ENCODE data around the gene ZFP2. TPM values are rescaled to one million over a fixed set of nuclear protein-coding genes. Genes with fewer than 3 reads are reported as not detected.
"Not testable (repeated sequence)": the region's sequence is repeated elsewhere in the genome, so short reads cannot be mapped to it uniquely, and the experiment has no call there.

The ZFP2 gene
- total RNA-seq (2014; rRNA removed; shearing (Covaris generic); ENCODE audit: low replicate concordance): 0.03 and 24.9 TPM in 2 replicates

GRCh38 chr5:178895615-178896571, at the start of gene ZFP2:
TSS of gene ZFP2 (plus strand) at chr5:178895913. CDS start at chr5:178931314, 35,401 bp downstream.
- Histone ChIP-seq H3K9me3 (peaks cover 12% of the 10 kb centered on the region), H3K27me3 (no peaks in the 10 kb centered on the region), H3K4me3 (peak within 1 kb of the TSS; percentile 77), H3K36me3 (no peaks in the 10 kb centered on the region)
- peak; percentile 77 for DNase-seq

- H3K4me3 ChIP-seq: no peak overlapping the region
- H3K36me3 ChIP-seq: no peaks in the 10 kb centered on the region
- DNase-seq: no peak
- H3K27me3 ChIP-seq: peaks cover 7% of the 10 kb centered on the region
- peaks cover 11% of the 10 kb centered on the region for H3K9me3 ChIP-seq
Observed at GRCh38 chr5:178849316-178849715, 46.4 kb upstream of the ZFP2 start.

GRCh38 chr5:178851951-178852350, 43.8 kb upstream of the ZFP2 start:
- no peak for DNase-seq
- H3K4me3 ChIP-seq: no peak overlapping the region
- H3K9me3 ChIP-seq: peaks cover 11% of the 10 kb centered on the region
- no peaks in the 10 kb centered on the region for H3K36me3 ChIP-seq
- H3K27me3 ChIP-seq: peaks cover 7% of the 10 kb centered on the region

GRCh38 chr5:178854284-178854683, 41.4 kb upstream of the ZFP2 start:
- no peak for DNase-seq

GRCh38 chr5:178859625-178860521, 35.8 kb upstream of the ZFP2 start, which contains the start of gene ZNF354B:
TSS of gene ZNF354B (plus strand) at chr5:178859953. CDS start at chr5:178861048, 1,095 bp downstream.
- peak; percentile 97 for DNase-seq
- Histone ChIP-seq H3K4me3 (peak within 1 kb of the TSS; percentile 65), H3K27me3 (no peaks in the 10 kb centered on the region)

More at GRCh38 chr5:178854284-178854683, 41.4 kb upstream of the ZFP2 start:
- H3K27me3 ChIP-seq: peaks cover 4% of the 10 kb centered on the region
- H3K9me3 ChIP-seq: peaks cover 9% of the 10 kb centered on the region
- H3K4me3 ChIP-seq: no peak overlapping the region
- H3K36me3 ChIP-seq: no peaks in the 10 kb centered on the region

GRCh38 chr5:178860615-178861014, 35.1 kb upstream of the ZFP2 start:
- H3K36me3 ChIP-seq: peaks cover 42% of the 10 kb centered on the region
- H3K9me3 ChIP-seq, DNase-seq, H3K27me3 ChIP-seq: not testable (repeated sequence)
- peak overlapping the region; percentile 65 for H3K4me3 ChIP-seq

More at GRCh38 chr5:178859625-178860521, 35.8 kb upstream of the ZFP2 start, which contains the start of gene ZNF354B:
- peaks cover 2% of the 10 kb centered on the region; the same call in 1 of the 2 replicates for H3K9me3 ChIP-seq
- H3K36me3 ChIP-seq: peaks cover 34% of the 10 kb centered on the region

- no peaks in the 10 kb centered on the region for H3K27me3 ChIP-seq
- H3K36me3 ChIP-seq: peaks cover 52% of the 10 kb centered on the region
- DNase-seq: no peak
- H3K4me3 ChIP-seq: no peak overlapping the region
- peaks cover 2% of the 10 kb centered on the region; the same call in 1 of the 2 replicates for H3K9me3 ChIP-seq
Observed at GRCh38 chr5:178861627-178862026, 34.1 kb upstream of the ZFP2 start.

- Histone ChIP-seq H3K27me3 (no peaks in the 10 kb centered on the region), H3K4me3 (no peak overlapping the region), H3K36me3 (peaks cover 90% of the 10 kb centered on the region), H3K9me3 (peaks cover 2% of the 10 kb centered on the region)
- no peak for DNase-seq
Observed at GRCh38 chr5:178866946-178867345, 28.8 kb upstream of the ZFP2 start.

- Histone ChIP-seq H3K4me3 (no peak overlapping the region), H3K36me3 (peaks cover 93% of the 10 kb centered on the region), H3K9me3 (peaks cover 20% of the 10 kb centered on the region), H3K27me3 (no peaks in the 10 kb centered on the region)
- DNase-seq: no peak
Observed at GRCh38 chr5:178869577-178869976, 26.1 kb upstream of the ZFP2 start.

- peaks cover 25% of the 10 kb centered on the region for H3K9me3 ChIP-seq
- no peak for DNase-seq
- H3K4me3 ChIP-seq: no peak overlapping the region
- peaks cover 93% of the 10 kb centered on the region for H3K36me3 ChIP-seq
- no peaks in the 10 kb centered on the region for H3K27me3 ChIP-seq
Observed at GRCh38 chr5:178870411-178870810, 25.3 kb upstream of the ZFP2 start.

- Histone ChIP-seq H3K4me3 (no peak overlapping the region), H3K27me3 (no peaks in the 10 kb centered on the region), H3K36me3 (peaks cover 93% of the 10 kb centered on the region), H3K9me3 (peaks cover 38% of the 10 kb centered on the region)
- no peak for DNase-seq
Observed at GRCh38 chr5:178872302-178872701, 23.4 kb upstream of the ZFP2 start.

GRCh38 chr5:178883115-178883694, 12.5 kb upstream of the ZFP2 start:
- Histone ChIP-seq H3K36me3 (peaks cover 97% of the 10 kb centered on the region), H3K9me3 (peaks cover 94% of the 10 kb centered on the region)
- not testable (repeated sequence) for DNase-seq

GRCh38 chr5:178883815-178884430, 11.8 kb upstream of the ZFP2 start:
- Histone ChIP-seq H3K9me3 (peaks cover 94% of the 10 kb centered on the region), H3K27me3 (no peaks in the 10 kb centered on the region), H3K36me3 (peaks cover 97% of the 10 kb centered on the region), H3K4me3 (no peak overlapping the region)
- no peak for DNase-seq

More at GRCh38 chr5:178883115-178883694, 12.5 kb upstream of the ZFP2 start:
- H3K27me3 ChIP-seq, H3K4me3 ChIP-seq: not testable (repeated sequence)

GRCh38 chr5:178899289-178899688, 3.6 kb downstream of the ZFP2 start:
- no peaks in the 10 kb centered on the region for H3K27me3 ChIP-seq
- no peaks in the 10 kb centered on the region for H3K36me3 ChIP-seq
- H3K4me3 ChIP-seq: no peak overlapping the region
- H3K9me3 ChIP-seq: peaks cover 34% of the 10 kb centered on the region
- DNase-seq: no peak

GRCh38 chr5:178902849-178903248, 7.1 kb downstream of the ZFP2 start:
- Histone ChIP-seq H3K36me3 (no peaks in the 10 kb centered on the region), H3K9me3 (peaks cover 36% of the 10 kb centered on the region), H3K27me3 (no peaks in the 10 kb centered on the region), H3K4me3 (no peak overlapping the region)
- no peak for DNase-seq

Data from MG63 (cell line).